K562 (cell line): ENCODE measurements around the gene TMEM161B.

Source experiments
- DPF2 ChIP-seq: fragments of 450-650 bp; IDR thresholded peaks from 2 replicates; pipeline ENCODE4 v1.6.1; 2016
- IRF2 ChIP-seq: sonication (generic); formaldehyde crosslinking; IDR thresholded peaks from 2 replicates; pipeline ENCODE4 v1.8.1; 2022; ENCODE audit warnings: mild to moderate bottlenecking, missing genetic modification reagents
- TF ChIP-seq, protein P1 (sequence below), 3 experiments: IDR thresholded peaks in 2 of 3; conservative IDR thresholded peaks in 1 of 3; 2 replicates each; pipeline ENCODE4 v1.5.1; 2011 to 2012; ENCODE audit warnings: low read length in 3 of 3, mild to moderate bottlenecking in 3 of 3, control low read depth in 2 of 3, improper control_type of control experiment in 1 of 3, inconsistent platforms in 1 of 3, low read depth in 1 of 3, mixed read lengths in 1 of 3, moderate library complexity in 1 of 3; ENCODE audit not compliant: insufficient read depth in 2 of 3
- TF ChIP-seq, protein P2 (sequence below): sonication (generic); formaldehyde crosslinking; IDR thresholded peaks from 2 replicates; pipeline ENCODE4 v1.8.0; 2022; ENCODE audit warnings: missing genetic modification reagents, mild to moderate bottlenecking, borderline replicate concordance

DNA sequence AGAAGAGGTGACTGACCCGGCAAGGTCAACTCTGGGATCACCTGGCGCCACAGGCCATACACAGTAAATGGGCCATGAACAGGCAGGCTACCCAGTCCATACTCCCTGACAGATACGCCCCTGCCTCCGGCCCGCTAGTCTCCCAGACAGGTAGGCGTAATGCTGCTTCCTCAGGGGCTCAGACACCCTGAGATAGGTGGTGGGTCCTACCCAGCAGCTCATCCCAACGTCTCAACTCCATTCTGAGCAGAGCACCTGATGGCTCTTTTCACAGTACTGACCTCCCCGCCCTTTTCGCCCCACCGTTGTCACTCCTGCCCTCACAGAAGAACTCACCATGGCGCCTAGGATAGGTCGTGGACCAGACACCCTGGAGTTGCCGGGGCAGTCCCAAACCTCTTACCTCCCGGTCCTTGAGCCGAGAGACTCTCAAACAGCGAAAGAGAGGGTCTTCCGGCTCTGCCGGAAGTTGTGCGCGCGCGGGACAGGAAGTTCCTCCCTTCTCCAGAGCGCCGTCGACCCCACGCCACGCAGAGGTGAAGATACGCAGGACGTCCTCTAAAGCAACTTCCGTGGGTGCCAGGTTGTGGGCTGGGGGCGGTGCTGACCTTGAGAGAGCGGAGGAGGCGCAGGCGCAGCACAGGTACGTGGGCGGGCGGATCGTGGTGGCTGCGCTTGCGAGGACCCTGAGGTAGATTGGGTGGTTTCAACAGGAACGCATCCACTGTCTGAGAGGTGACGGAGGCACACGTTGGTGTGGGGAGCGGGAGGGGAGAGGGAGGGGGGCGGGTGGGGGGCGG, at the start of gene TMEM161B:
- TF ChIP-seq IRF2 (CRISPR knock-in tag): no peak
- TF ChIP-seq, protein P1, sequence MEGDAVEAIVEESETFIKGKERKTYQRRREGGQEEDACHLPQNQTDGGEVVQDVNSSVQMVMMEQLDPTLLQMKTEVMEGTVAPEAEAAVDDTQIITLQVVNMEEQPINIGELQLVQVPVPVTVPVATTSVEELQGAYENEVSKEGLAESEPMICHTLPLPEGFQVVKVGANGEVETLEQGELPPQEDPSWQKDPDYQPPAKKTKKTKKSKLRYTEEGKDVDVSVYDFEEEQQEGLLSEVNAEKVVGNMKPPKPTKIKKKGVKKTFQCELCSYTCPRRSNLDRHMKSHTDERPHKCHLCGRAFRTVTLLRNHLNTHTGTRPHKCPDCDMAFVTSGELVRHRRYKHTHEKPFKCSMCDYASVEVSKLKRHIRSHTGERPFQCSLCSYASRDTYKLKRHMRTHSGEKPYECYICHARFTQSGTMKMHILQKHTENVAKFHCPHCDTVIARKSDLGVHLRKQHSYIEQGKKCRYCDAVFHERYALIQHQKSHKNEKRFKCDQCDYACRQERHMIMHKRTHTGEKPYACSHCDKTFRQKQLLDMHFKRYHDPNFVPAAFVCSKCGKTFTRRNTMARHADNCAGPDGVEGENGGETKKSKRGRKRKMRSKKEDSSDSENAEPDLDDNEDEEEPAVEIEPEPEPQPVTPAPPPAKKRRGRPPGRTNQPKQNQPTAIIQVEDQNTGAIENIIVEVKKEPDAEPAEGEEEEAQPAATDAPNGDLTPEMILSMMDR (IDR thresholded peaks at IDR 0.05 in 2 of 3, conservative IDR thresholded peaks at IDR 0.05 in 1 of 3; ENCODE audit: insufficient read depth in 2 of 3, low read depth in 1 of 3, low read length in 3 of 3): no peak
- TF ChIP-seq DPF2: no peak
- TF ChIP-seq, protein P2, sequence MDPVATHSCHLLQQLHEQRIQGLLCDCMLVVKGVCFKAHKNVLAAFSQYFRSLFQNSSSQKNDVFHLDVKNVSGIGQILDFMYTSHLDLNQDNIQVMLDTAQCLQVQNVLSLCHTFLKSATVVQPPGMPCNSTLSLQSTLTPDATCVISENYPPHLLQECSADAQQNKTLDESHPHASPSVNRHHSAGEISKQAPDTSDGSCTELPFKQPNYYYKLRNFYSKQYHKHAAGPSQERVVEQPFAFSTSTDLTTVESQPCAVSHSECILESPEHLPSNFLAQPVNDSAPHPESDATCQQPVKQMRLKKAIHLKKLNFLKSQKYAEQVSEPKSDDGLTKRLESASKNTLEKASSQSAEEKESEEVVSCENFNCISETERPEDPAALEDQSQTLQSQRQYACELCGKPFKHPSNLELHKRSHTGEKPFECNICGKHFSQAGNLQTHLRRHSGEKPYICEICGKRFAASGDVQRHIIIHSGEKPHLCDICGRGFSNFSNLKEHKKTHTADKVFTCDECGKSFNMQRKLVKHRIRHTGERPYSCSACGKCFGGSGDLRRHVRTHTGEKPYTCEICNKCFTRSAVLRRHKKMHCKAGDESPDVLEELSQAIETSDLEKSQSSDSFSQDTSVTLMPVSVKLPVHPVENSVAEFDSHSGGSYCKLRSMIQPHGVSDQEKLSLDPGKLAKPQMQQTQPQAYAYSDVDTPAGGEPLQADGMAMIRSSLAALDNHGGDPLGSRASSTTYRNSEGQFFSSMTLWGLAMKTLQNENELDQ (CRISPR knock-in tag): no peak
